HG02642 (cell line): ENCODE measurements around the gene DIP2C.

Experiments
- ATAC-seq: cut with Tn5 transposase; IDR thresholded peaks from one replicate; pipeline ENCODE4 v1.9.1; 2021; ENCODE audit warnings: mild to moderate bottlenecking; ENCODE audit not compliant: unreplicated experiment, poor library complexity

The DIP2C gene

GRCh38 chr10:630581-631073 is 58.8 kb downstream of the DIP2C start:
- no peak for ATAC-seq

GRCh38 chr10:629186-629998 is 60.1 kb downstream of the DIP2C start:
- no peak for ATAC-seq

GRCh38 chr10:628386-629045 is 61.0 kb downstream of the DIP2C start:
- ATAC-seq, result no peak

DNA sequence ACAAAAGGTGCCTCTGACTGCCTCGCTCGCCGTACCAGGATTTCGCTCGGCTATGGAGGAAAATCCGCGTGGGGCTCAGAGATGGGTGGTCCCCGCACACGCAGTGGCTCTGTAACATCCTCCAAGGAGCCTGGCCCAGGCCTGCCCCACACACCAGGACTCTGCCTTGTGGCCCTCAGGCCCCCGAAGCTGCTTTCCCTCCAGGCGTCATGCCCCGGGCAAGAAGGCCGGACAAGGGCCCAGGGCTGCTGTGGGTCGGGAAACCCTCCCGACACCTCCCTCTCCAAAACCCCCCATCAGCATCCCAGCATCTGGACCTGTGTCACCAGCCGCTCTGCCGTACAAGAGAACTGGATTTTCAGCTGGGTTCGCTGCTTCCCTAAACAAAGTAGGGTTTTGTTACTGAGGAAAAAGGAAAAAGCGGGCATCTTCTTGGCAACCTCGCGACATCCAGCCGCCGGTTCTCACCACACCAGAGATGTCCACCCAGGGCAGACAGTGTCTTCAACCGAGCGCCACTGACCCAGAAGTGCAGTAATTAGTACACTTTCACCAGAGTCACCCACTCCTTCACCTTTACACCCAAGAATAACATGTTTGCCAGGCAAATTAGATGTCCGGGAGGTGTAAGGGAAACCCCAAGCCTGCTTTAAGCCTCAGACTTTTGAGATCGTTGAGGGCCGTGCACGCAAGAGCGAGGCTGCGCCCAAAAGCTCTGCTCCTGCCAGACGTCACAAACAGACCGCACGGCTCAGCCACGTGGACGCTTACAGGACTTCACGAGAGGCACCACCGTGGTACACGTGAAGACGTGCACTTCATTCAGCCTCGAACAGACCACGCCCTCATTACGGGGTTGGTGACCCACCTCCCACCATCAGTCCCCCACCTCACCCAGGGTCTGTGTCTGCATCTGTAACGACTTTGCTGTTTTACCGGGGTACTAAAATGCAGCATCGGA is 62.2 kb downstream of the DIP2C start:
- ATAC-seq, result no peak

DNA sequence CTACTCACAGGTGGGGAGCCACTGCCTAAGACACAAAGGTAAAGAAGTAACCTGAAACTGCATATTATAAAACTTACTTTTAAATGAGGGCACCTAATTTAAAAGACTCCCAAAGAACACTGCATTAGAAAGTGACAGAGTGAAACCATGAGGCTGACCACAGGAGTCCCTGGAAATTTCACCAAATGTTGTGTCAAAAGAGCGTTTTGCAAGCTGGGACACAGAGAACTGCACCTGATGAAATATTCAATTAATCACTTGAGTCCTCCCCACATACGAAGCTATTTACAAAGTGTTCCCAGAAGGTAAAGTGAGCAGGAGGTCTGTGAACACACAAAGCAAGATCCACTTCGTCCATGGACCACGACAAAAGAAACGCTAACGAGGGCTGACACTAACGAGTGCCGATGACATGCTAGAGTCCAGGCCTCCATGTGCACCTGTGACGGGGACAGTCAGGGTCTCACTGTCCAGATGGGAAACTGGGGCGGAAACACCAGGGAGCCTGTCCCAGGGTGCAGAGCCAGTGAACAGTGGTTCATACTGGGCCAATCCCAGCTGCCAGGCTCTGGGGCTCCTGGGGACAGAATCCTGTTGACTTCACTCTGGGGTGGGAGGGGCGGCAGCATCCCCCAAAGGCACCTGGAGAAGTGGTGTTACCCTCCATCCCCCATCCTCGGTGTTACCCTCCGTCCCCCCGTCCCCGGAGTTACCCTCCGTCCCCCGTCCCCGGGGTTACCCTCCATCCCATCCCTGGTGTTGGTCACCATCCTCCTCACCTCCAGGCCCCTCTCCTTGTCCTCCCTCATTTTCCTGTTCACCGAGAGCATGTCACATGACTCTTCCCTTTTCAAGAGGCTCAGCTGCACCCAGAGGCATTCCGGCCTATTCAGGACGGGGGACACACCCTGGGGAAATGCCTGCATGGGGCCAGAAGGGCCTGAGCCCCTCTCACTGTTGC is 63.4 kb downstream of the DIP2C start:
- no peak for ATAC-seq

GRCh38 chr10:625333-625696 is 64.2 kb downstream of the DIP2C start:
- no peak for ATAC-seq

GRCh38 chr10:624605-625332 is 64.7 kb downstream of the DIP2C start:
- no peak for ATAC-seq

GRCh38 chr10:624312-624604 is 65.2 kb downstream of the DIP2C start:
- ATAC-seq, result no peak

GRCh38 chr10:623477-624311 is 65.8 kb downstream of the DIP2C start:
- ATAC-seq, result no peak

GRCh38 chr10:623014-623413 is 66.5 kb downstream of the DIP2C start:
- no peak for ATAC-seq

GRCh38 chr10:621981-622740 is 67.3 kb downstream of the DIP2C start:
- ATAC-seq, result no peak

DNA sequence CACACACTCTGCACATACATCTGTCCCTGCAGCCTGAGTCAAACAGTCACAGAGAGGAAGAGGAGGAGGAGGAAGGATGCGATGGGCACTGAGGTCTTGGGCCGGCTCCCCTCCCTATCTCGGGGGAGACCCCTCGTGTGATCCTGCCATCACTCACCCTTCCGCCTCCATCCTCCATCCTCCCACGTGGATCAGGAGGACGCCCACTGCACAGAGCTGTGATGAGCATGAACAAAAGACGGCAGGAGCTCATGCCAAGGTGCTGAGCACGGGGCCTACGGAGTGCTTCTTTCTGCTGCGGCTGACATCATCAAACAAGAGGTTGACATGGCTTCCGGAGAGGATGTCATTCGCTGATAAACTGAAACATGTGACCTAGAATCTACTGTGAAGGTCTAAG is 68.0 kb downstream of the DIP2C start:
- no peak for ATAC-seq

DNA sequence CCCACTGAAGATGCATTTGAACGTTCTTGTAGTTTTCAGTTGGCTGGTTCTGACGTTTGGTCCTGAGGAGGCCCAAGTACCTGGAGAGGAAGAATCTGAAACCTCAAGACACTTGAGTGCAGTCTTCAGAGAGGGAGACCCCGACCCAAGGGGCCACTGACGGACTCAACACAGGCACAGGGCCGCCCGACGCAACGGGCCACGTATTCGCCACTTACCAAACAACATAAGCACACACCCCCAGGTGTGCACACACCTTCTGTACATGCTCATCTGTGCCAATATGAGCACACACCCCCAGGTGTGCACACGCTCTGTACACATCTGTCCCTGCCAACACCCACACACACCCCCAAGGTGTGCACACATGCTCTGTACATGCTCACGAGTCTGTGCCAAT is 68.5 kb downstream of the DIP2C start:
- ATAC-seq, result no peak

- ATAC-seq, result no peak
Observed at GRCh38 chr10:620417-620816, 69.1 kb downstream of the DIP2C start.

GRCh38 chr10:619710-620109 is 69.8 kb downstream of the DIP2C start:
- ATAC-seq, result no peak

- ATAC-seq, result no peak
Observed at GRCh38 chr10:618229-618989, 71.1 kb downstream of the DIP2C start.

GRCh38 chr10:617471-617870 is 72.0 kb downstream of the DIP2C start:
- no peak for ATAC-seq
